ENCODE measurements around the gene CEP120.

GRCh38 chr5:123297198-123297831 lies 125.9 kb downstream of the CEP120 start:
- TF ChIP-seq GATA3 (IDR thresholded peaks at IDR 0.05; ENCODE audit: low read depth, low read length), result no peak
- no peak for TF ChIP-seq GATA2 (IDR thresholded peaks at IDR 0.05; ENCODE audit: low read depth, low read length)

Measured in SH-SY5Y (cell line).